ENCODE data around the gene PRMT1.
"Not testable (repeated sequence)": the region's sequence is repeated elsewhere in the genome, so short reads cannot be mapped to it uniquely, and the experiment has no call there.

The PRMT1 gene

GRCh38 chr19:49677231-49677900 lies at the start of gene PRMT1:
TSS of gene PRMT1 (plus strand) at chr19:49677271. CDS start at chr19:49677281, 10 bp downstream.
- DNase-seq (ENCODE audit: low read depth): no peak

DNA sequence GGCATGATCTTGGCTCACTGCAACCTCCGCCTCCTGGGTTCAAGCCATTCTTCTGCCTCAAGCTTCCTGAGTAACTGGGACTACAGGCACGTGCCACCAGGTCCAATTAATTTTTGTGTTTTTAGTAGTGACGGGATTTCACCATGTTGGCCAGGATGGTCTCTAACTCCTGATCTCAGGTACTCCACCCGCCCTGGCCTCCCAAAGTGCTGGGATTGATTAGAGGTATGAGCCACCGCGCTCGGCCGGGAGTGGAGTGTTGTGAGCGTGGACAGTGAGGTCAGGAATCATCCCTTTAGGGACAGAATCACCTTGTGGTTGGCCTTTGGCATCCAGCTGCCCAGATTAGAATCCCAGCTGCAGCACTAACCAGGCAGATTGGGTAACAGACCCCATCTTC lies 47.4 kb upstream of the PRMT1 start:
- DNase-seq (ENCODE audit: low read depth): no peak

DNA sequence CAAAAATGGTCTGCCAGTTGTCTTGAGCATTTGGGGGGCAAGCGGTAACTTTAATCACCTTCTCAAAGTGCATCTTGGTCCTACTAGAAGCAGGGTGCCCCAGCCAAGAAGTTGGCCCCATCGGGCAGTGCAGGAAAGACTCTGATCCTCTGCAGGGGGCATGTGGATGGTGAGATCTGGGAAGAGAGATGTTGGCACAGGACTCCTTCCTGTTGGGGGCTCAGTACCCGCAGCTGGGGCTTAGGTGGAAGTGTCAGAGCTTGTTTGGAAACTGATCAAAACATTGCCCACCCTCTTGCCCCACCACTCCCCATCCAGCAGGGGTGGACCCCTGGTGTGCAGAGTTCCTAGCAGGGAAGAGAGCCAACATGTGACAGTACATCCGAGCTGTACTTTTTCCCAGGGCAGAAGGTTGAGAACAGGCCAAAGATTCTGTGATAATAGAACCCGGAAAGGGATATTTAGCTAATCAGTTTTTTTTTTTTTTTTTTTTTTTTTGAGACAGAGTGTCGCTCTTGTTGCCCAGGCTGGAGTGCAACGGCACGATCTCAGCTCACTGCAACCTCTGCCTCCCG lies 46.0 kb upstream of the PRMT1 start:
- DNase-seq (ENCODE audit: low read depth): no peak

GRCh38 chr19:49631610-49632192 lies 45.4 kb upstream of the PRMT1 start:
- no peak for DNase-seq (ENCODE audit: low read depth)

GRCh38 chr19:49632576-49632975 lies 44.5 kb upstream of the PRMT1 start:
- DNase-seq (ENCODE audit: low read depth): no peak

DNA sequence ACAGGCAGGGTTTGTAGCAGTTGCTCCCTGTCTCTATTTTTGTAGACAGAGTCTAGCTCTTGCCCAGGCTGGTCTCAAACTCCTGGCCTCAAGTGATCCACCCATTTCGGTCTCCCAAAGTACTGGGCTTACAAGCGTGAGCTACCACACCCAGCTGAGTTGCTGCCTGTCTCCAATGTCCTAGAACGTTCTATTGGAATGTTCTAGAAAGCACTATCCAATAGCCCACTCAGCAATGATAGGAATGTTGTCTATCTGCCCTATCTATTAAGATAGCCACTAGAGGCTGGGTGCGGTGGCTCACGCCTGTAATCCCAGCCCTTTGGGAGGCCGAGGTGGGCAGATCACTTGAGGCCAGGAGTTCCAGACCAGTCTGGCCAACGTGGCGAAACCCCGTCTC lies 43.8 kb upstream of the PRMT1 start:
- DNase-seq (ENCODE audit: low read depth): not testable (repeated sequence)

GRCh38 chr19:49635530-49636232 lies 41.4 kb upstream of the PRMT1 start:
- no peak for DNase-seq (ENCODE audit: low read depth)

- no peak for DNase-seq (ENCODE audit: low read depth)
Measured at GRCh38 chr19:49636233-49636932, 40.7 kb upstream of the PRMT1 start.

DNA sequence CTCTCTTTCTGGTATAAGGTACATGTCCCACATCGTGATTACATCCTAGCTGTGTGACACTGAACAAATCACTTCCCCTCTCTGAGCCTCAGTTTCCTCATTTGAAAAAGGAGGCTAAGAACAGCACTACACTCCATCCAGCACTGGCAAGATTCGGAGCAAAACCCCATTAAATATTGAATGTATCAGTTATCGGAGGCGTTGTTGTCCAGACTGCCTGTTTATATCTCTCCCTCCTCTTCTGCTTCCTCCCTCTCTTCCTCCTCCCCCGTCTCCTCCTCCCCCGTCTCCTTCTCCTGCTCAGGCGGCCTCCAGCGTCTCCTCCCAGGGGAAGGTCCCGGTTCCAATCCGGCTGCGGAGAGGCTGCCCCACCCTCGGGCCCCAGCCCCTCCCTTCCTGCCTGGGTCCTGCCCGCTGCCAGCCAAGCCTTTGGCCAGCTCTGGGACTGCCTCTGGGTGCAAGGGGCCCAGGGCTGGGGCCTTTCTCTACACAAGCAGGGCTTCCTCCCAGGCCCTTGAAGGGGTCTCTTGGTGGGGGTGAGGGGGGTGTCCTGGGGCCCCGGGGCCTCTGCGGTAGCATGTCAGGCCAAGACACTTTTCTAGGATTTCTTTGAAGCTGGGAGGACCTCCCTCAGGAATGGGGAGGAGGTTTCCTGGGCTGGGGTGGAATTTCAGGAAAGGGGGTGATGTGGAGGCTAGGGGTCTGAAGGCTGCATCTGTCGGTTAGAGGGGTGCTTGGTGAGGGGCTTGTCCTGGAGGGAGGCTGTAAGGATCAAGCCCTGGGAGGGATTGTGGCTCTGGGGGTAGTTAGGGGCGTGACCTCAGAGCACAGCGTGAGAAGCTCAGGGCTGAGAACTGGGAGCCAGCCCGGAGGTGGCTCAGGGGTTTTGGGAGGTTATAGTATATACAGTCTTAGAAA lies 39.0 kb upstream of the PRMT1 start:
- DNase-seq (ENCODE audit: low read depth): no peak

DNA sequence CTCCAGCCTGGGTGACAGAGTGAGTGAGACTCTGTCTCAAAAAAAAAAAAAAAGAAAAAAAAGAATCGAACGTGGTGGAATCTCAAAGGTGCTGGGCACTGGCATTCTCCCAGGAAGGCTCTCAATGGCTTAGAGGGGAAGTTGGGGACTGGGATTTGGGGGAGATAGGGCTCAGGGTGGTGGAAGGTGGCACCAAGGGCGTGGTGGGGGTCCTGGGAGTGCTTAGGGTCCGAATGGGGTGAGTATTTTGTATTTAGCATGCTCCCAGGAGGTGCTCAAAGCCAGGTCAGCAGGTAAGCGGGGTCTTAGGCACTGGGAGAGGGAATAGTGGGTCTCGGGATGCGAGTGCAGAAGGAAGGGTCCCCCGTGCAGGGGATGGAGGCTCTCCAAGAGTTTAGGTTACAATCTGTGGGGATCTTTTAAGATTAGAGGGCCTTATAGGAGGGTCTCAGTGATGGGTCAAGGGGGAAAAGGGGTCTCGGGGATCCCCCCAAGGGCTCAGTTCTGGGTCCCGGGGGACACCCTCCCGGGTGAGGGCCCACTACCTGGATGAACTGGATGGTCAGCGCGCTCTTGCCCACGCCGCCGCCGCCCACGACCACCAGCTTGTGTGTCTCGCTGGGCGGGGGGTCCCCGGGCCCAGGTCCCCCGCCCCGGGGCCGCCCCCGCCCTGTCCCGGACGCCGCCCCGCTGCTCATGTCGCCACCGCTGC lies 37.5 kb upstream of the PRMT1 start:
- DNase-seq (ENCODE audit: low read depth): no peak

- peak; percentile 100 for DNase-seq (ENCODE audit: low read depth)
Measured at GRCh38 chr19:49640113-49640898, 36.8 kb upstream of the PRMT1 start, which contains the start of gene RRAS. TSS of gene RRAS (minus strand) at chr19:49640143. CDS start at chr19:49640098, 45 bp downstream.

DNA sequence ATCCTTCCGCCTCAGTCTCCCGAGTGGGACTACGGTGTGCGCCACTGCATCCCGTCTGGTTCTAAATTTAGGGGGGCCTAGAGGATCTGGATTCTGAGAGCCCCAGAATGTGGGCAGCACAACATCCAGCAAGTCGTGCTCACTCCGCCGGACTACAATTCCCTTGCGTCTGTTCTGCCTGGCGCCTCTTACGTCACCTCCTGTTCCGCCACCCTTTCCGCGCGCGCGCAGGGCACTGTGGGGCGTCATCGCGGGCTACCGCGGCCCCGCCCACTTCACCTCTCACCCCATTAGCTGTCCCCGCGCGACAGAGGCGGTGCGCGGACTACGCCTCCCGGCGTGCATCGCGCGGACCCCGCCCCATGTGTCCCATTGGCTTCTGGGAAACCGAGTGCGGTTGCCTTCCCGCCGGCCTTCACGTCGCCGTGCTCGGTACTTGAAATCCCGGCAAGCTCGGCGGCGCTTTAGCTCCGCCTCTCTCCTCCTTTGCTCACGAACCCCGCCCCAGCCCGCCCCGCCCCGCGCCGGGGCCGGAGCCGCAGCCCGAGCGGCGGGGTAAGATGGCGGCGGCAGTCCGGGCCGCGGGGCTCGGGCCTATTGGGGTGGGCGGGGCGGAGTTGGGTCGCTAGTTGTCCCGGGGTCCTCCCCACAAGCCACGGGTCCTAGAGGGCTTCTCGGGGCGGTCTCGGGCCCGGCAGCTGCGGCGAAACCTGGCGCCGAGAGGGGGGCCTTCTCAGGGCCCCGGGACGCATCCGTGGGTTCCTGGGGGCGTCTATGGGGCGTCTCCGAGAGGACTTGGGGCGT lies 35.2 kb upstream of the PRMT1 start, which contains the start of gene SCAF1:
SCAF1 (plus strand) TSS at position 522 of the 804 bp plus-strand sequence. CDS start 2,818 bp downstream, outside the sequence.
- peak; percentile 96 for DNase-seq (ENCODE audit: low read depth)

DNA sequence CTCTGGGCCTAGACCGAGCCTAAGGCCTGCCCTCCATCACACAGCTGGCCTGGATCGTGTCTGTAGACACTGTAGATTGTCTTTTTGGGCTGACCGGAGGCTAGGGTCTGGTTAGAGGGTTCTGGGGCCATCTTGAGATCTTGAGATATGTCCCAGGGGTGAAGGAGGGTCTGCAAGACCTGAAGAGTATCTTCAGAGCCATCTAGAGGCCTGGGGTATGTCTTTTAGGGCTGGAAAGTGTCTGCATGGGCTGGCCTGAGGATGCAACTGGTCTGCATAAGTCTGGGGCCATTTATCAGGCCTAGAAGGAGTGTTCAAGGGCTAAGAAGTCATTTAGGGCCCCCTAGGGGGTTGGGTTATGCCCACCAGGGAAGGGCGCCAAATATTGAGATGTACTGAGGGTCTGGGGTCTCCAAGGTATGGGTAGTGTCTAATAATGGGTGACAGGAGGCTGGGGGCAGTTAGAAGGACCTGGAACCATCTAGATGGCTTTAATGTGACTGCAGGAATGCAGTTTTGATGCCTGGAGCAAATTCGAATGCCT lies 34.5 kb upstream of the PRMT1 start:
- no peak for DNase-seq (ENCODE audit: low read depth)

- DNase-seq (ENCODE audit: low read depth): no peak
Measured at GRCh38 chr19:49643466-49643865, 33.6 kb upstream of the PRMT1 start.

GRCh38 chr19:49645592-49645991 lies 31.5 kb upstream of the PRMT1 start:
- DNase-seq (ENCODE audit: low read depth): no peak

- no peak for DNase-seq (ENCODE audit: low read depth)
Measured at GRCh38 chr19:49645995-49646394, 31.1 kb upstream of the PRMT1 start.

GRCh38 chr19:49646586-49646985 lies 30.5 kb upstream of the PRMT1 start:
- DNase-seq (ENCODE audit: low read depth): no peak

All from HS-5 (cell line).